GM18861 (cell line): ENCODE results near the gene MED1.
"Not testable (repeated sequence)": the region's sequence is repeated elsewhere in the genome, so short reads cannot be mapped to it uniquely, and the experiment has no call there.

Experiments used
- ATAC-seq: cut with Tn5 transposase; IDR thresholded peaks from one replicate; pipeline ENCODE4 v1.9.1; 2021; ENCODE audit not compliant: unreplicated experiment

MED1 gene, protein sequence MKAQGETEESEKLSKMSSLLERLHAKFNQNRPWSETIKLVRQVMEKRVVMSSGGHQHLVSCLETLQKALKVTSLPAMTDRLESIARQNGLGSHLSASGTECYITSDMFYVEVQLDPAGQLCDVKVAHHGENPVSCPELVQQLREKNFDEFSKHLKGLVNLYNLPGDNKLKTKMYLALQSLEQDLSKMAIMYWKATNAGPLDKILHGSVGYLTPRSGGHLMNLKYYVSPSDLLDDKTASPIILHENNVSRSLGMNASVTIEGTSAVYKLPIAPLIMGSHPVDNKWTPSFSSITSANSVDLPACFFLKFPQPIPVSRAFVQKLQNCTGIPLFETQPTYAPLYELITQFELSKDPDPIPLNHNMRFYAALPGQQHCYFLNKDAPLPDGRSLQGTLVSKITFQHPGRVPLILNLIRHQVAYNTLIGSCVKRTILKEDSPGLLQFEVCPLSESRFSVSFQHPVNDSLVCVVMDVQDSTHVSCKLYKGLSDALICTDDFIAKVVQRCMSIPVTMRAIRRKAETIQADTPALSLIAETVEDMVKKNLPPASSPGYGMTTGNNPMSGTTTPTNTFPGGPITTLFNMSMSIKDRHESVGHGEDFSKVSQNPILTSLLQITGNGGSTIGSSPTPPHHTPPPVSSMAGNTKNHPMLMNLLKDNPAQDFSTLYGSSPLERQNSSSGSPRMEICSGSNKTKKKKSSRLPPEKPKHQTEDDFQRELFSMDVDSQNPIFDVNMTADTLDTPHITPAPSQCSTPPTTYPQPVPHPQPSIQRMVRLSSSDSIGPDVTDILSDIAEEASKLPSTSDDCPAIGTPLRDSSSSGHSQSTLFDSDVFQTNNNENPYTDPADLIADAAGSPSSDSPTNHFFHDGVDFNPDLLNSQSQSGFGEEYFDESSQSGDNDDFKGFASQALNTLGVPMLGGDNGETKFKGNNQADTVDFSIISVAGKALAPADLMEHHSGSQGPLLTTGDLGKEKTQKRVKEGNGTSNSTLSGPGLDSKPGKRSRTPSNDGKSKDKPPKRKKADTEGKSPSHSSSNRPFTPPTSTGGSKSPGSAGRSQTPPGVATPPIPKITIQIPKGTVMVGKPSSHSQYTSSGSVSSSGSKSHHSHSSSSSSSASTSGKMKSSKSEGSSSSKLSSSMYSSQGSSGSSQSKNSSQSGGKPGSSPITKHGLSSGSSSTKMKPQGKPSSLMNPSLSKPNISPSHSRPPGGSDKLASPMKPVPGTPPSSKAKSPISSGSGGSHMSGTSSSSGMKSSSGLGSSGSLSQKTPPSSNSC (N-terminal part only)

DNA sequence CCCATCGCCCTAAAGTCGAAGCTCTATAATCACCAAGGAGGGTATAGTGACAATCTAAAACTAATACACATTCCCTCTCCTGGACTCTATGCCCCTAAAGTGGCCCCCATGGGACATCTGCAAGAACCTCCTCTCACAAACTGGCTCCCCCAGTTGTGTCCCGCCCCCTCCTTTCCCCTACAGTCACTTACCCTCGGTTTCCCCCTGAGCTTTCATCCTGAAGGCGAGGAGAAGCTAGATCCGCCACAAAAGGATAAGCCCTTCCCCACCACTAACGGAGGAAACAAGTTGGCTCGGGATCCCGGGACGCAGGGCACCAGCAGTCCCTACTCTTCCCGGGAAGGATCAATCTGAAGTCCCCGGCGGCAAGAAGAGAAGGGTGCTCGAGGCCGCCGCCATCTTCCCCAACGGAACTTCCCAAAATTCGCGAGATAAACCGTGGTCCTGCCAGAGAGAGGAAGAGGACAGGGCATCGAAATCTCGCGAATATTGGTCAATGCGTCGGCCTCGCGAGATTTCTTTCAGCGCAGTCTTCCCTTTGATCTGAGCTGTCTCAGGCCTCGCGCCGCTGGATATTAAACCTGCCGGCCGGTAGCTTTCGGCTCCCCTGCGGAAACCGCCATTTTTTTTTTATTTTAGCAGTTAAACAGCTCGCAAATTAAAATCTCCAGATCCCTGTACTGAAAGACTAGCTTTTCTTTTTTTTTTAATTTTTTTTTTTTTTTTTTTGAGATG is at the start of gene MED1:
Gene MED1, minus strand, starts transcription at position 417 of the 735 bp plus-strand sequence. Its CDS starts 201 bp downstream, at position 216.
- peak; percentile 86 for ATAC-seq

DNA sequence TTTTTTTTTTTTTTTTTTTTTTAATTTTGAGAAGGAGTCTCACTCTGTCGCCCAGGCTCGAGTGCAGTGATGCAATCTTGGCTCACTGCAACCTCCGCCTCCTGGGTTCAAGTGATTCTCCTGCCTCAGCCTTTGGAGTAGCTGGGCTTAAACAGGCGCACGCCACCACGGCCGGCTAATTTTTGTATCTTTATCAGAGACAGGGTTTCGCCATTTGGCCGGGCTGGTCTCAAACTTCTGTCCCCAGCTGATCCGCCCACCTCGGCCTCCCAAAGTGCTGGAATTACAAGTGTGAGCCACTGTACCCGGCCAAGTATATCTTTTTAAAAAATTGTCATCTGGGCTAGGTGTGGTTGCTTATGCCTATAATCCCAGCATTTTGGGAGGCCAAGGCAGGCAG is 45.9 kb upstream of the MED1 start:
- not testable (repeated sequence) for ATAC-seq

DNA sequence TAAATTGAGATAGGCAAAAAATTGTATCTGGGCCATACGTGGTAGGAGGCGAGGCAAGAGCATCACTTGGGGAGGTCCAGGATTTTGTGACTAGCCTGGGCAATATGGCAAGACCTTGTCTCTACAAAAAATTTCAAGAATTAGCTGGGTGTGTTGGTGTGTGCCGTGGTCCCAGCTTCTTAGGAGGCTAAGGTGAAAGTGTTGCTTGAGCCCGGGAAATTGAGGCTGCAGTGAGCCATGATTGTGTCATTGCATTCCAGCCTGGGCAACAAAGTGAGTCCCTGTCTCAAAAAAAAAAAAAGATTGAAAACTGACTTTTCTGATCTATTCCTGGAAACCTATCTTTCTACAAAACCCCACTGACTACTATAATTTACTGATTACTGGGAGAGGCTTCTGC is 36.9 kb upstream of the MED1 start:
- ATAC-seq: no peak

DNA sequence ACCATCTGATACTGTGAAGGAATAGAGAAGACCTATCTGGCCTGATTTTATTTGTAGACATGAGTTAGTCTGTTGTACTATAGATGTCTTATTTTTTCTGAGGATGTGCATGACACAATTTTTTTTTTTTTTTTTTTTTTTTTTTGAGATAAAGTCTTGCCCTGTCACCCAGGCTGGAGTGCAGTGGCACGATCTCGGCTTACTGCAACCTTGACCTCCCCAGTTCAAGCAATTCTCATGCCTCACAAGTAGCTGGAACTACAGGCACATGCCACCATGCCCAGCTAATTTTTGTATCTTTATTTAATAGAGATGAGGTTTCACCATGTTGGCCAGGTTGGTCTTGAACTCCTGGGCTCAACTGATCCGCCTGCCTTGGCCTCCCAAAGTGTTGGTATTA is 36.4 kb upstream of the MED1 start:
- ATAC-seq: not testable (repeated sequence)

DNA sequence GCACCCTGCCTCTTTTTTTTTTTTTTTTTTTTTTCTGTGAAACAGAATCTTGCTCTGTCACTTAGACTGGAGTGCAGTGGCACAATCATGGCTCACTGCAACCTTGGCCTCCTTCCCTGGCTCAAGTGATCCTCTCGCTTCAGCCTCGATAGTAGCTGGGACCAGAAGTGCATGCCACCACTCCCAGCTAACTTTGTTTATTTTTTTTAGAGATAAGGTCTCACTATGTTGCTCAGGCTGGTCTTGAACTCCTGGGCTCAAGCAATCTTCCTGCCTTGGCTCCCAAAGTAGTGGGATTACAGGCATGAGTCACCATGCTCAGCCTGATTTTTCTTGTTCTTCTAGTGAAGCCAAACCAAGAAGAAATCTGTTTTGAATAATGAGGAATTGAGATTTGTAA is 35.2 kb upstream of the MED1 start:
- ATAC-seq: no peak

DNA sequence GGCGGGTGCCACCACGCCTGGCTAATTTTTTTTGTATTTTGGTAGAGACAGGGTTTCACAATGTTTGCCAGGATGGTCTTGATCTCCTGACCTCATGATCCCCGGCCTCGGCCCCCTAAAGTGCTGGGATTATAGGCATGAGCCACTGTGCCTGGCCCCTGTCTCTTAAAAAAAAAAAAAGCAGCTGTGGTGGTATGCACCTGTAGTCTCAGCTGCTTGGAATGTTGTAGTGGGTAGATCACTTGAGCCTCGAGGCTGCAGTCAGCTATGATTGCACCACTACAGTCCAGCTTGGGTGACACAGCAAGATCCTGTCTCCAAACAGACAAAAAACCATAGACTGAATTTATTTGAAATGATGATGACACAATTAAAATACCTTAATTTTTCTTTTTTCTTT is 34.5 kb upstream of the MED1 start:
- no peak for ATAC-seq

DNA sequence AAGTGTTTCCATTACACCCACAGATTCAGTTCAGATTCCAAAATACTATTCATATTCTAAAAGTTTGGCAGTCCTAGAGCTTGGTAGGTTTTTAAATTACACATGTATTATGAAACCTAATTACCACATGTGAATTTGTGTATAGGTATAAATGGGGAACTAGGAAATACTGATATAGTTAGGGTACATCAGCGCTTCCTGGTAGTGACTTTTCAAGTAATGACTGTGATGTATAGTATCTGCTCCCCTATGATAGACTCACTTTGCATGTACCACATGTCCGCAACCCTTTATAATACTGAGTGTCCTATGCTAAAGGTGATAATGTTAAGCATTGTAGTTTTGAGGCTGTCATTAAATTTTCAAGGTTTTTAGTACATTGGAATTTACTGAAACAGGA is 33.1 kb upstream of the MED1 start:
- peak; percentile 80 for ATAC-seq

DNA sequence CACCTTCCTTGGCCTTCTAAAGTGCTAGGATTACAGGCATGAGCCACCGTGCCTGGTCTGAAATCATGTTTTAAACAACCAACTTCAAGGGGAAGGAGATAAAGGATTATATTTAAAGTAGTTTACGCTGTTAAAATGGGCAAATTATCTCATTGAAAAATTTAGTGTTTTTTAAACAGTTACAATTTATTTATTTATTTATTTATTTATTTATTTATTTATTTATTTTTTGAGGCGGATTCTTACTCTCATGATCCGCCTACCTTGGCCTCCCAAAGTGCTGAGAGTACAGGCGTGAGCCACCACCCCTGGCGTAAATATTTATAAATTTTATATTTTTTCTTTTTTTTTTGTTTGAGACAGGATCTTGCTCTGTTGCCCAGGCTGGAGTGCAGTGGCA is 32.4 kb upstream of the MED1 start:
- ATAC-seq: no peak

DNA sequence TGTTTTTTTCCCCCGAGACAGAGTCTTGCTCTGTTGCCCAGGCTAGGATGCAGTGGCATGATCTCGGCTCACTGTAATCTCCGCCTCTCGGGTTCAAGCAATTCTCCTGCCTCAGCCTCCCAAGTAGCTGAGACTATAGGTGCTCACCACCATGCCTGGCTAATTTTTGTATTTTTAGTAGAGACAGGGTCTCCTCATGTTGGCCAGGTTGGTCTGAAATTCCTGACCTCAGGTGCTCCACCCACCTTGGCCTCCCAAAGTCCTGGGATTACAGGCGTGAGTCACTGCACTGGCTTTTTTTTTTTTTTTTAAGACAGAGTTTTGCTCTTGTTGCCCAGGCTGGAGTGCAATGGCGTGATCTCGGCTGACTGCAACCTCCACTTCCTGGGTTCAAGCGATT is 28.6 kb upstream of the MED1 start:
- ATAC-seq: not testable (repeated sequence)

DNA sequence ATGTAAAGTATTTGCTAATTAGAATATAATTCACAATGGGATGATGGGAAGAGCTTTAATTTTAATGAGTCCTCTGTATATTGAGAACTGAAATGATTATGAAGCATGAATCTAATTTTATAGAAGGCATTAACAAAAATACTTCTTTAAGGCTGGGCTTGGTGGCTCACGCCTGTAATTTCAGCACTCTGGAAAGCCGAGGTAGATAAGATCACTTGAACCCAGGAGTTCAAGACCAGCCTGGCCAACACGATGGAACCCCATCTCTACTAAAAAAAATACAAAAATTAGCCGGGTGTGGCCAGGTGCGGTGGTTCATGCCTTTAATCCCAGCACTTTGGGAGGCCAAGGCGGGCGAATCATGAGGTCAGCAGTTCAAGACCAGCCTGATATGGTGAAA is 22.2 kb upstream of the MED1 start:
- no peak for ATAC-seq

DNA sequence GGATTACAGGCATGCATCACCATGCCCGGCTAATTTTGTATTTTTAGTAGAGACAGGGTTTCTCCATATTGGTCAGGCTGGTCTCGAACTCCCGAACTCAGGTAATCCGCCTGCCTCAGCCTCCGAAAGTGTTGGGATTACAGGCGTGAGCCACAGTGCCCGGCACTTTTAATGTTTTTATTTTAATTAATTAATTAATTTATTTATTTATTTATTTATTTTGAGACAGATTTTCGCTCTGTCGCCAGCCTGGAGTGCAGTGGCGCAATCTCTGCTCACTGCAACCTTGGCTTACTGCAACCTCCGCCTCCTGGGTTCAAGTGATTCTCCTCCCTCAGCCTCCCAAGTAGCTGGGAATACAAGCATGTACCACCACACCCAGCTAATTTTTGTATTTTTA is 17.5 kb upstream of the MED1 start:
- ATAC-seq: not testable (repeated sequence)

DNA sequence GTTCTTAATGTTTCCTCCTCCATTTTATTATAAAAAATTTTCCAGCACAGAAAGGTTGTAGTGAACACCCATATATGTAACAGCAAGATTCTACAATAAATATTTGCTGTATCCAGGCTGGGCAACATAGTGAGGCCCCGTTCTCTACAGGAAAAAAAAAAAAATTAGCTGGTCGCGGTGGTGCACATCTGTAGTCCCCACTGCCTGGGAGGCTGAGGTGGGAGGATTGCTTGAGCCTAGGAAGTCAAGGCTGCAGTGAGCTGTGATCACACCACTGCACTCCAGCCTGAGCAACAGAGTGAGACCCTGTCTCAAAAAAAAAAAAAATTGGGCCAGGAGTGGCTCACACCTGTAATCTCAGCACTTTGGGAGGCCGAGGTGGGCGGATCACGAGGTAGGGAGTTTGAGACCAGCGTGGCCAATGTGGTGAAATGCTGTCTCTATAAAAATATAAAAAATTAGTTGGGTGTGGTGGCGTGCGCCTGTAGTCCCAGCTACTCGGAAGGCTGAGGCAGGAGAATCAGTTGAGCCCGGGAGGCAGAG is 13.6 kb upstream of the MED1 start:
- not testable (repeated sequence) for ATAC-seq

DNA sequence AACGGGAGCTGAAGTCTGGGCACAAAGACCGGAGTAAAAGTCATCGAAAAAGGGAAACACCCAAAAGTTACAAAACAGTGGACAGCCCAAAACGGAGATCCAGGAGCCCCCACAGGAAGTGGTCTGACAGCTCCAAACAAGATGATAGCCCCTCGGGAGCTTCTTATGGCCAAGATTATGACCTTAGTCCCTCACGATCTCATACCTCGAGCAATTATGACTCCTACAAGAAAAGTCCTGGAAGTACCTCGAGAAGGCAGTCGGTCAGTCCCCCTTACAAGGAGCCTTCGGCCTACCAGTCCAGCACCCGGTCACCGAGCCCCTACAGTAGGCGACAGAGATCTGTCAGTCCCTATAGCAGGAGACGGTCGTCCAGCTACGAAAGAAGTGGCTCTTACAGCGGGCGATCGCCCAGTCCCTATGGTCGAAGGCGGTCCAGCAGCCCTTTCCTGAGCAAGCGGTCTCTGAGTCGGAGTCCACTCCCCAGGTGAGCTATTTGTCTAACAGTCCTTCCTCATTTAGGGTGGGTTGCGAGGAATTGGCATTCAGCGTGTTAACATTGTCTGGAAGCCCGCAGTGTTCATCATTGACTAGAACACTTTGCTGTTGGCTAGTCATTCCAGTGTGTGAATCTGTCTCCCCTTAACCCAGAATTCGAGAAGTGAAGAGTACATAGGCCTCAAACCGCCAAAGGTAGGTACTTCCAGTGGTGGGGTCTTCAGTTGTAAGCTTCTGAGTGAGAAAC is 11.7 kb upstream of the MED1 start:
- ATAC-seq: no peak

DNA sequence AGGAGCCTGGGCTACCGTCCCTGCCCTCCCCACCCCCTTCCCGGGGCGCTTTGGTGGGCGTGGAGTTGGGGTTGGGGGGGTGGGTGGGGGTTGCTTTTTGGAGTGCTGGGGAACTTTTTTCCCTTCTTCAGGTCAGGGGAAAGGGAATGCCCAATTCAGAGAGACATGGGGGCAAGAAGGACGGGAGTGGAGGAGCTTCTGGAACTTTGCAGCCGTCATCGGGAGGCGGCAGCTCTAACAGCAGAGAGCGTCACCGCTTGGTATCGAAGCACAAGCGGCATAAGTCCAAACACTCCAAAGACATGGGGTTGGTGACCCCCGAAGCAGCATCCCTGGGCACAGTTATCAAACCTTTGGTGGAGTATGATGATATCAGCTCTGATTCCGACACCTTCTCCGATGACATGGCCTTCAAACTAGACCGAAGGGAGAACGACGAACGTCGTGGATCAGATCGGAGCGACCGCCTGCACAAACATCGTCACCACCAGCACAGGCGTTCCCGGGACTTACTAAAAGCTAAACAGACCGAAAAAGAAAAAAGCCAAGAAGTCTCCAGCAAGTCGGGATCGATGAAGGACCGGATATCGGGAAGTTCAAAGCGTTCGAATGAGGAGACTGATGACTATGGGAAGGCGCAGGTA is 11.0 kb upstream of the MED1 start:
- no peak for ATAC-seq

DNA sequence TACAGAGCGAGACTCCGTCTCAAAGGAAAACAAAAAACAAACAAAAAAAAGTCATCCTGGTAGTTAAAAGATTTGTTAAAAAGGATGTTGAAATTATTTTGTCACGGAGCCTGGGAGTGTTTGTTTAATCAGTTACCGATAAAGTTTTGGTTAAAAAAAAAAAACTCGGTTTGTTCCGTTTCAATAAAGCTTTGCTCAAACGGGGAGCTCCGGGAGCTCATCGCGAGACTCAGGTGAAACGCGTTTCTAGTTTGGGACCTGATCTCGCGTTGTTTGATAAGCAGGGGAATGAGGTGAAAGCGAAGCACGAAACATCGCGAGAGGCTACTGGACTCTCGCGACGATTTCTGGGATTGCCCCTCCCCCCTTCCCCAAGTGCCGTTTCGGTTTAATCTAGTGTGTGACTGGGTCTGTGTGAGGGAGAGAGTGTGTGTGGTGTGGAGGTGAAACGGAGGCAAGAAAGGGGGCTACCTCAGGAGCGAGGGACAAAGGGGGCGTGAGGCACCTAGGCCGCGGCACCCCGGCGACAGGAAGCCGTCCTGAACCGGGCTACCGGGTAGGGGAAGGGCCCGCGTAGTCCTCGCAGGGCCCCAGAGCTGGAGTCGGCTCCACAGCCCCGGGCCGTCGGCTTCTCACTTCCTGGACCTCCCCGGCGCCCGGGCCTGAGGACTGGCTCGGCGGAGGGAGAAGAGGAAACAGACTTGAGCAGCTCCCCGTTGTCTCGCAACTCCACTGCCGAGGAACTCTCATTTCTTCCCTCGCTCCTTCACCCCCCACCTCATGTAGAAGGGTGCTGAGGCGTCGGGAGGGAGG is 10.3 kb upstream of the MED1 start, which contains the start of gene CDK12:
Gene CDK12, plus strand, starts transcription at position 374 of the 813 bp plus-strand sequence. CDS start 586 bp downstream, outside the sequence.
- ATAC-seq: peak; percentile 77

DNA sequence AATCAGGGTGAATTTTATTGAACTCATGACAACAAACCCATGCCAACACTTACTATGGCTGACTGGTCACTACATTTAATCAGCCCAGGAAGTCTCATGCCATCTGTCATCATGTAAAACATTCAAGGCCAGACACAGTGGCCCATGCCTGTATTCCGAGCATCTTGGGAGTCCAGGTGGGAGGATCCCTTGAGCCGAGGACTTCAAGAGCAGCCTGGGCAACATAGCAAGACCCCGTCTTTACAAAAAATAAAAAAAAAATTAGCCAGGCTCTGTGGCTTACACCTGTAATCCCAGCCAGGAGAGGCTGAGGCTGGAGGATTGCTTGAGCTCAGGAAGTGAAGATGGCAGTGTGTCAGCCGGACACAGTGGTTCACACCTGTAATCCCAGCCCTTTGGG is 4.9 kb upstream of the MED1 start:
- no peak for ATAC-seq

DNA sequence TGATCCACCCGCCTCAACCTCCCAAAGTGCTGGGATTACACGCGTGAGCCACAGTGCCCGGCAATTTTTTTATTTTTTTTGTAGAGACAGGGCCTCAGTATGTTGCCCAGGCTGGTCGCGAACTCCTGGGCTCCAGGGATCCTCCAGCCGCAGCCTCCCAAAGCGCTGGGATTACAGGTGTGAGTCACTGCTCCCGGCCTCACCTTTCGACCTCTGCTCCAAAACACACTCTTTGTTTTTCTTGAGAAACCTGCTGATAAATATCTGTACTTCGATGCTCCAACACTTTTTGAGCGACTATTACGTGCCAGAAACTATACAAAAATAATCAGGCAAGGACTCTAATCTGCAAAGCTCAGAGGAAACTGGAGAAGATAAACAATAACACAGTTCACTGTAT is 1.0 kb downstream of the MED1 start:
- ATAC-seq: no peak

DNA sequence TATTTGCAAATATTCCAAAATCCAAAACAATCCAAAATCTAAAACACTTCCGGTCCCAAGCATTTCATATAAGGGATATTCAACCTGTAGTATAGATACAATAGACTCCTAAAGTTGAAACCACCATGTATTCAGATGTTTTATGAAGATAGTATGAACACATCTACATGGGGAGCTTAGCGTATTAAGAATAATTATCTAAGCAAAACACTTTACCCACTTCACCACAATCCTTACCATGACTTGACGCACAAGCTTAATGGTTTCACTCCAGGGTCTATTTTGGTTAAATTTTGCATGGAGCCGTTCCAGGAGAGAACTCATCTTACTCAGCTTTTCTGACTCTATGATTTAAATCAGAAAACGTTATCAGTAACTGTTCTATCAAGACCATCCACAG is 3.5 kb downstream of the MED1 start:
- ATAC-seq: no peak
